K562 (cell line): ENCODE measurements around the gene CNPY4. TPM values are rescaled to one million over a fixed set of nuclear protein-coding genes. Genes with fewer than 3 reads are reported as not detected.
A peak's percentile ranks its signal among the peaks of the same experiment; 100 is the strongest.

Experiments used
- CTBP1 ChIP-seq: fragments of 450-650 bp; IDR thresholded peaks from 2 replicates; pipeline ENCODE4 v1.6.1; 2016; ENCODE audit warnings: borderline replicate concordance
- ELF2 ChIP-seq: fragments of 250-450 bp; sonication (Bioruptor Pico); IDR thresholded peaks from 2 replicates; pipeline ENCODE4 v1.5.0; 2021; ENCODE audit warnings: mild to moderate bottlenecking
- ETV6 ChIP-seq, 3 experiments: fragments of 150-350 bp in 1 of 3; sonication (generic) in 1 of 3; formaldehyde crosslinking in 1 of 3; IDR thresholded peaks; 2 replicates each; pipeline versions ENCODE4 v1.6.1 to v1.8.0; 2014 to 2022; ENCODE audit warnings: borderline replicate concordance in 2 of 3, low read depth in 2 of 3, antibody characterized with exemption in 1 of 3, low read length in 1 of 3, mild to moderate bottlenecking in 1 of 3, missing genetic modification reagents in 1 of 3
- FOSL1 ChIP-seq: fragments of 200-800 bp; sonication (Bioruptor generic); conservative IDR thresholded peaks from 2 replicates; pipeline ENCODE4 v1.6.1; 2016; ENCODE audit warnings: missing genetic modification characterization, missing compliant biosample characterization
- FOXK2 ChIP-seq, 2 experiments: fragments of 450-650 bp; IDR thresholded peaks in 1 of 2; conservative IDR thresholded peaks in 1 of 2; 2 replicates each; pipeline ENCODE4 v1.6.1; 2016; ENCODE audit warnings: low read depth in 2 of 2, mild to moderate bottlenecking in 1 of 2
- HSF4 ChIP-seq: fragments of 250-450 bp; sonication (Bioruptor Pico); IDR thresholded peaks from 2 replicates; pipeline ENCODE4 v2.1.2; 2022; ENCODE audit warnings: mild to moderate bottlenecking, moderate library complexity, borderline replicate concordance
- JUN ChIP-seq, 2 experiments: sonication (generic) in 1 of 2; formaldehyde crosslinking in 1 of 2; IDR thresholded peaks; 2 replicates each; pipeline versions ENCODE4 v1.6.1 to v1.8.0; 2012 to 2022; ENCODE audit warnings: borderline replicate concordance in 2 of 2, mild to moderate bottlenecking in 2 of 2, improper control_type of control experiment in 1 of 2, low read depth in 1 of 2, low read length in 1 of 2, missing genetic modification reagents in 1 of 2
- MAFG ChIP-seq: fragments of 450-650 bp; conservative IDR thresholded peaks from 2 replicates; pipeline ENCODE4 v1.6.1; 2016; ENCODE audit warnings: missing genetic modification characterization, missing compliant biosample characterization
- NR2C1 ChIP-seq, 2 experiments: fragments of 450-650 bp; IDR thresholded peaks; 2 replicates each; pipeline ENCODE4 v1.6.1; 2017; ENCODE audit warnings: mild to moderate bottlenecking in 2 of 2, antibody characterized with exemption in 1 of 2, inconsistent platforms in 1 of 2, missing compliant biosample characterization in 1 of 2, missing genetic modification characterization in 1 of 2
- NR4A1 ChIP-seq, 2 experiments: fragments of 250-450 bp in 1 of 2; fragments of 450-650 bp in 1 of 2; sonication (Bioruptor Pico) in 1 of 2; IDR thresholded peaks; 2 replicates each; pipeline versions ENCODE4 v1.4.0 to v1.6.1; 2016 to 2020; ENCODE audit warnings: mild to moderate bottlenecking in 2 of 2, missing compliant biosample characterization in 1 of 2, missing genetic modification characterization in 1 of 2, moderate library complexity in 1 of 2
- NRF1 ChIP-seq, 2 experiments: fragments of 450-650 bp; IDR thresholded peaks in 1 of 2; conservative IDR thresholded peaks in 1 of 2; 2 replicates each; pipeline ENCODE4 v1.6.1; 2014; ENCODE audit warnings: mild to moderate bottlenecking in 2 of 2
- SRSF9 ChIP-seq: fragments of 200-400 bp; formaldehyde crosslinking; IDR thresholded peaks from 2 replicates; pipeline ENCODE4 v1.6.1; 2017; ENCODE audit warnings: low read depth, low read length, borderline replicate concordance
- SUPT5H ChIP-seq: fragments of 450-650 bp; IDR thresholded peaks from 2 replicates; pipeline ENCODE4 v1.6.1; 2016
- polyA plus RNA-seq, 8 experiments: library from polyadenylated mRNA; depleted of rRNA in 4 of 8; stranded (reverse) in 5 of 8; unstranded in 3 of 8; fragments of >200 nt; fragmentation: Nextera tagmentation in 2 of 8; fragmentation: Illumina TruSeq in 1 of 8; extraction: Ambion mirVana in 2 of 8; extraction: Trizol in 1 of 8; gene quantifications; 2 replicates each; pipeline versions ENCODE4 v1.2.1 to v1.2.3, GENCODE V29; 2011 to 2014; ENCODE audit warnings: inconsistent platforms in 1 of 8, missing spikeins in 1 of 8
- total RNA-seq, 7 experiments: library from RNA; depleted of rRNA in 6 of 7; stranded (reverse); fragments of >200 nt in 6 of 7; fragmentation: Illumina TruSeq in 2 of 7; extraction: Trizol in 2 of 7; gene quantifications; 2 replicates each; pipeline versions ENCODE4 v1.2.1 to v1.2.3, GENCODE V29; 2011 to 2021; ENCODE audit warnings: low replicate concordance in 1 of 7
- TF ChIP-seq, protein P1 (sequence below): fragments of 450-650 bp; IDR thresholded peaks from 2 replicates; pipeline ENCODE4 v1.7.1; 2018; ENCODE audit warnings: mild to moderate bottlenecking, low read depth; ENCODE audit not compliant: partially characterized antibody
- TF ChIP-seq, protein P2 (sequence below): fragments of 150-350 bp; IDR thresholded peaks from 2 replicates; pipeline ENCODE4 v1.6.1; 2014; ENCODE audit warnings: low read depth, mild to moderate bottlenecking, low read length, borderline replicate concordance
- TF ChIP-seq, protein P3 (sequence below): fragments of 450-650 bp; conservative IDR thresholded peaks from 2 replicates; pipeline ENCODE4 v1.6.1; 2016; ENCODE audit warnings: missing genetic modification characterization, low read depth, mild to moderate bottlenecking, missing compliant biosample characterization, moderate library complexity
- TF ChIP-seq, protein P4 (sequence below): fragments of 450-650 bp; formaldehyde crosslinking; conservative IDR thresholded peaks from 2 replicates; pipeline ENCODE4 v1.4.0; 2022; ENCODE audit warnings: mild to moderate bottlenecking, missing genetic modification characterization

The CNPY4 gene
- total and polyA plus RNA-seq, 9 of the 15 experiments (the other 6 are each of a cell fraction or from before 2014, with no cell fraction given), result 1.9 to 11.2 (median 7.0) TPM

DNA sequence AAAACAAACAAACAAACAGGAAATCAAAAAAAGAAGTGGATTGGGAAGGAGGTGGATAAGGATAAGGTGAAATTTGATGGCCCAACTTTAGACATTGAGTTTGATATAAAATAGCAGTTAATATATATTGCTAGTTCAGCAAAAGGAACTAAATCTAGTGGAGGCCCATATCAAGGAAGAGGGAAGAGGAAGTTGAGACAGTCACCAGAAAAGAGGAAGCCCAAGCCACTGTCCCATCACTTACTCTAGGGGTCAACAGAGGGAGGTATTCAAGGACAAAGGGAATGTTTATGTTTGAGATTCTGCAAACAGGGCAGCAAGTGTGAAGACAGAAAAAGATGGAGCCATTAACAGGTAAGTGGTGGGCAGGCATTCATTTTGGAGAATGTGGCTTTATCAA lies 33.0 kb downstream of the CNPY4 start (continued):
- TF ChIP-seq ETV6 (IDR thresholded peaks at IDR 0.05; ENCODE audit: borderline replicate concordance in 1 of 2, low read depth in 2 of 2, low read length in 1 of 2) (peak; percentile 73 to 92; a peak in 3 of 4 replicates), ETV6 (CRISPR knock-in tag; IDR thresholded peaks at IDR 0.05; ENCODE audit: borderline replicate concordance) (no peak), NR4A1 (CRISPR knock-in tag; IDR thresholded peaks at IDR 0.05) (no peak), NR4A1 (tag; IDR thresholded peaks at IDR 0.05) (no peak), NRF1 (conservative IDR thresholded peaks at IDR 0.05 in 1 of 2, IDR thresholded peaks at IDR 0.05 in 1 of 2) (0 out of 4 replicates have a peak, but pooled peaks of 1 of the 2 experiments have one; percentile 17), HSF4 (CRISPR knock-in tag) (no peak), FOSL1 (0 out of 2 replicates have a peak, but pooled peaks have one; percentile 18), SRSF9 (no peak), JUN (IDR thresholded peaks at IDR 0.05; ENCODE audit: borderline replicate concordance, low read depth, low read length) (no peak), JUN (CRISPR knock-in tag; IDR thresholded peaks at IDR 0.05; ENCODE audit: borderline replicate concordance) (no peak), SUPT5H (peak; percentile 17; the same call in 1 of the 2 replicates), CTBP1 (peak; percentile 88), ELF2 (CRISPR knock-in tag) (0 out of 2 replicates have a peak, but pooled peaks have one; percentile 5), NR2C1 (IDR thresholded peaks at IDR 0.05) (peak; percentile 65), NR2C1 (tag; IDR thresholded peaks at IDR 0.05) (no peak), FOXK2 (conservative IDR thresholded peaks at IDR 0.05 in 1 of 2, IDR thresholded peaks at IDR 0.05 in 1 of 2; ENCODE audit: low read depth in 2 of 2) (peak in 1 of 2 experiments; percentile 19; a peak in 1 of 4 replicates), MAFG (peak; percentile 83)
- TF ChIP-seq, protein P1, sequence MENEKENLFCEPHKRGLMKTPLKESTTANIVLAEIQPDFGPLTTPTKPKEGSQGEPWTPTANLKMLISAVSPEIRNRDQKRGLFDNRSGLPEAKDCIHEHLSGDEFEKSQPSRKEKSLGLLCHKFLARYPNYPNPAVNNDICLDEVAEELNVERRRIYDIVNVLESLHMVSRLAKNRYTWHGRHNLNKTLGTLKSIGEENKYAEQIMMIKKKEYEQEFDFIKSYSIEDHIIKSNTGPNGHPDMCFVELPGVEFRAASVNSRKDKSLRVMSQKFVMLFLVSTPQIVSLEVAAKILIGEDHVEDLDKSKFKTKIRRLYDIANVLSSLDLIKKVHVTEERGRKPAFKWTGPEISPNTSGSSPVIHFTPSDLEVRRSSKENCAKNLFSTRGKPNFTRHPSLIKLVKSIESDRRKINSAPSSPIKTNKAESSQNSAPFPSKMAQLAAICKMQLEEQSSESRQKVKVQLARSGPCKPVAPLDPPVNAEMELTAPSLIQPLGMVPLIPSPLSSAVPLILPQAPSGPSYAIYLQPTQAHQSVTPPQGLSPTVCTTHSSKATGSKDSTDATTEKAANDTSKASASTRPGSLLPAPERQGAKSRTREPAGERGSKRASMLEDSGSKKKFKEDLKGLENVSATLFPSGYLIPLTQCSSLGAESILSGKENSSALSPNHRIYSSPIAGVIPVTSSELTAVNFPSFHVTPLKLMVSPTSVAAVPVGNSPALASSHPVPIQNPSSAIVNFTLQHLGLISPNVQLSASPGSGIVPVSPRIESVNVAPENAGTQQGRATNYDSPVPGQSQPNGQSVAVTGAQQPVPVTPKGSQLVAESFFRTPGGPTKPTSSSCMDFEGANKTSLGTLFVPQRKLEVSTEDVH, result peak; percentile 16
- TF ChIP-seq, protein P2, sequence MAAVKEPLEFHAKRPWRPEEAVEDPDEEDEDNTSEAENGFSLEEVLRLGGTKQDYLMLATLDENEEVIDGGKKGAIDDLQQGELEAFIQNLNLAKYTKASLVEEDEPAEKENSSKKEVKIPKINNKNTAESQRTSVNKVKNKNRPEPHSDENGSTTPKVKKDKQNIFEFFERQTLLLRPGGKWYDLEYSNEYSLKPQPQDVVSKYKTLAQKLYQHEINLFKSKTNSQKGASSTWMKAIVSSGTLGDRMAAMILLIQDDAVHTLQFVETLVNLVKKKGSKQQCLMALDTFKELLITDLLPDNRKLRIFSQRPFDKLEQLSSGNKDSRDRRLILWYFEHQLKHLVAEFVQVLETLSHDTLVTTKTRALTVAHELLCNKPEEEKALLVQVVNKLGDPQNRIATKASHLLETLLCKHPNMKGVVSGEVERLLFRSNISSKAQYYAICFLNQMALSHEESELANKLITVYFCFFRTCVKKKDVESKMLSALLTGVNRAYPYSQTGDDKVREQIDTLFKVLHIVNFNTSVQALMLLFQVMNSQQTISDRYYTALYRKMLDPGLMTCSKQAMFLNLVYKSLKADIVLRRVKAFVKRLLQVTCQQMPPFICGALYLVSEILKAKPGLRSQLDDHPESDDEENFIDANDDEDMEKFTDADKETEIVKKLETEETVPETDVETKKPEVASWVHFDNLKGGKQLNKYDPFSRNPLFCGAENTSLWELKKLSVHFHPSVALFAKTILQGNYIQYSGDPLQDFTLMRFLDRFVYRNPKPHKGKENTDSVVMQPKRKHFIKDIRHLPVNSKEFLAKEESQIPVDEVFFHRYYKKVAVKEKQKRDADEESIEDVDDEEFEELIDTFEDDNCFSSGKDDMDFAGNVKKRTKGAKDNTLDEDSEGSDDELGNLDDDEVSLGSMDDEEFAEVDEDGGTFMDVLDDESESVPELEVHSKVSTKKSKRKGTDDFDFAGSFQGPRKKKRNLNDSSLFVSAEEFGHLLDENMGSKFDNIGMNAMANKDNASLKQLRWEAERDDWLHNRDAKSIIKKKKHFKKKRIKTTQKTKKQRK, result no peak
- TF ChIP-seq, protein P3, sequence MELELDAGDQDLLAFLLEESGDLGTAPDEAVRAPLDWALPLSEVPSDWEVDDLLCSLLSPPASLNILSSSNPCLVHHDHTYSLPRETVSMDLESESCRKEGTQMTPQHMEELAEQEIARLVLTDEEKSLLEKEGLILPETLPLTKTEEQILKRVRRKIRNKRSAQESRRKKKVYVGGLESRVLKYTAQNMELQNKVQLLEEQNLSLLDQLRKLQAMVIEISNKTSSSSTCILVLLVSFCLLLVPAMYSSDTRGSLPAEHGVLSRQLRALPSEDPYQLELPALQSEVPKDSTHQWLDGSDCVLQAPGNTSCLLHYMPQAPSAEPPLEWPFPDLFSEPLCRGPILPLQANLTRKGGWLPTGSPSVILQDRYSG (tag), result no peak
- TF ChIP-seq, protein P4, sequence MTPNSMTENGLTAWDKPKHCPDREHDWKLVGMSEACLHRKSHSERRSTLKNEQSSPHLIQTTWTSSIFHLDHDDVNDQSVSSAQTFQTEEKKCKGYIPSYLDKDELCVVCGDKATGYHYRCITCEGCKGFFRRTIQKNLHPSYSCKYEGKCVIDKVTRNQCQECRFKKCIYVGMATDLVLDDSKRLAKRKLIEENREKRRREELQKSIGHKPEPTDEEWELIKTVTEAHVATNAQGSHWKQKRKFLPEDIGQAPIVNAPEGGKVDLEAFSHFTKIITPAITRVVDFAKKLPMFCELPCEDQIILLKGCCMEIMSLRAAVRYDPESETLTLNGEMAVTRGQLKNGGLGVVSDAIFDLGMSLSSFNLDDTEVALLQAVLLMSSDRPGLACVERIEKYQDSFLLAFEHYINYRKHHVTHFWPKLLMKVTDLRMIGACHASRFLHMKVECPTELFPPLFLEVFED (CRISPR knock-in tag), result no peak
